NCI-H82 treated with DMSO at 0.1 percent for 48 hours (cell line): ENCODE data around the gene DCST1.

ENCODE experiments used
- DNase-seq: peaks from one replicate; lab custom pipeline; 2025; ENCODE audit not compliant: unreplicated experiment; lab: John Stamatoyannopoulos, UW

The DCST1 gene

DNA sequence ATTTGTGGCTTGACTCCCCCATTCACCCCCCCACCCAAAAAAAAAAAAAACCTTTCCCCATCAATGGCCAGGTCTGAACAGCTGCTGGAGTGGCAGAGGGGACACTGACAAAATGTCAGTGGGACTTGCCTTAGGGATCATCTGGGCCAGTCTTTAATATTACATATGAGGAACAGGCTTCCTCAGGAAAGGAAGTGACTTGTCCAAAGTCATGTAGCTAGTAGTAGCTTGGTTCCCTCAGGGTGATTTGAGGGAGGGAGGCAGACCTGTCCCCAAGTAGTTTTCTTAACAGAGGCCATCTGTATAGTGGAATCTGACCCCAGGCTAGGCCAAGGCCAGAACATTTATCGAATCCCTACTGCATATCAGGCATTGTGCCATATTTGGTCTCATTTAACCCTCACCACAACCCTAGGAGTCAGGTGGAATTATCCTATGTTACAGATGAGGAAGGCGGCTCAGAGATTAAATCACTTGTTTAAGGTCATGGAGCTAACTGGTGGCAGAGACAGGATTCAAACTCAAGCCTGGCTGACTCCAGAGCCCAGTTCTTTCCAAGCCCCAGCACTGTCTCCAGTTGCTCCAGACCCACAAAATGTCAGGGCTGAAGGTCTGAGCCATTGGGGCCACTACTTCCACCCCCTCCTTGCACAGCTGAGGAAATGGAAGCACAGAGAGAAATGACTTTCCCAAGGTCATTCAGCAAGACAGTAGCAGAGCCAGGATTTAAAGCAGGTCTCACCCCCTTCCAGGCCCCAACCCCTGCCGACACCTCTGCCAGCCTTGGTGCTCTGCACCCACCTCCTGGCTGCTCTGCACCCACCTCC lies 20.6 kb upstream of the DCST1 start:
- no peak for DNase-seq

DNA sequence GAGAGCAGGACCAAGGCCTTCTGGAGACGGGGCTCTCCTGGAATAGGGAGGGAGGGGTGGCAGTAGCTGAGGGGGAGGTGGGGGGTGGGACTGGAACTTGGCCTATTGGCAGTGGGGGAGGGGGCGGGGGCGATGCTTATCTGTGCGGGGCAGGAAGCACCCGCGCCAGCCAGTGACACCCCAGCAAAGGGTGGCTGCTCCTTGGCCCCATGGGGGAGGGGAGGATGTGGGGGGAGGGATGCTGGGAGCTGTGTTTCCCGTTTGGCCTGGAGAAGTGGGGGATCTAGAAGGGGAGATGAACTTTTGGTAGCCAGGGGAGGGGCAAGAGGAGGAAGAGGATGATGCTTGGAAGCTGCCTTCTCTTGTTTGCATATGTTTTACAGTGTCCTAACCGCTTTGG lies 20.0 kb upstream of the DCST1 start:
- no peak for DNase-seq

DNA sequence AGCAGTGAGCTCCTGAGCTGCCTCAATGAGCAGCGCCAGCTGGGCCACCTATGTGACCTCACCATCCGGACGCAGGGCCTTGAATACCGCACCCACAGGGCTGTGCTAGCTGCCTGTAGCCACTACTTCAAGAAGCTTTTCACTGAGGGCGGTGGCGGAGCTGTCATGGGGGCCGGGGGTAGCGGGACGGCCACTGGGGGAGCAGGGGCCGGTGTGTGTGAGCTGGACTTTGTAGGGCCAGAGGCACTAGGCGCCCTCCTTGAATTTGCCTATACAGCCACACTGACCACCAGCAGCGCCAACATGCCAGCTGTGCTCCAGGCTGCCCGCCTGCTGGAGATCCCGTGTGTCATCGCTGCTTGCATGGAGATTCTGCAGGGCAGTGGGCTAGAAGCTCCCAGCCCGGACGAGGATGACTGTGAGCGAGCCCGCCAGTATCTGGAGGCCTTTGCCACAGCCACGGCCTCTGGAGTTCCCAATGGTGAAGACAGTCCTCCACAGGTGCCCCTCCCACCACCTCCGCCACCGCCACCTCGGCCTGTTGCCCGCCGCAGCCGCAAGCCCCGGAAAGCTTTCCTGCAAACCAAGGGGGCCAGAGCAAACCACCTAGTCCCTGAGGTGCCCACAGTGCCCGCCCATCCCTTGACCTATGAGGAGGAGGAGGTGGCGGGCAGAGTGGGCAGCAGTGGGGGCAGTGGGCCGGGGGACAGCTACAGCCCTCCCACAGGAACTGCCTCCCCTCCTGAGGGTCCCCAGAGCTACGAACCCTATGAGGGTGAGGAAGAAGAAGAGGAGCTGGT lies 18.7 kb upstream of the DCST1 start:
- DNase-seq = no peak

DNA sequence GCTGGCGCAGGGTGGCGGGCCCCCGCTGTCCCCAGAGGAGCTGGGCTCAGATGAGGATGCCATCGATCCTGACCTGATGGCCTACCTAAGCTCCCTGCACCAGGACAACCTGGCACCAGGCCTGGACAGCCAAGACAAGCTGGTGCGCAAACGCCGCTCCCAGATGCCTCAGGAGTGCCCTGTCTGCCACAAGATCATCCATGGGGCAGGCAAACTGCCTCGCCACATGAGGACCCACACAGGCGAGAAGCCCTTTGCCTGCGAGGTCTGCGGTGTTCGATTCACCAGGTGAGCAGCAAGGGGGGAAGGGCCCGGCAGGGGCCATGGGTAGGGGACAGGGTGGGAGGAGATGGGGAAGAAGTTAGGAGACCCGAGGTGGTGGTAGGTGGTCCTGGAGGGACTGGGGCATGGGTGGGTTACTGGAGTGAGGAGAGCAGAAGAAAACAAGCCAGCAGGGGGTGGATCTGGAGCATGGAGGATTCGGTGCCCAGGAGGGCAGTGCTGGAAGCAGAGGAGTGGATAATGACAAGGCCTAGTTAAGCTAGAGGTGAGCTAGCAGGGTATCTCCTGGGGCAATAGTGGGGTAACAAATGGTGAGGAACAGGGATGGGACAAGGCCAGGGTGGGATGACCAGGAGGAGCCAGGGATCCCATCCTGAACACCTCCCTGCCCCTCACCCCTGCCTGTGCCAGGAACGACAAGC lies 17.9 kb upstream of the DCST1 start:
- no peak for DNase-seq

DNA sequence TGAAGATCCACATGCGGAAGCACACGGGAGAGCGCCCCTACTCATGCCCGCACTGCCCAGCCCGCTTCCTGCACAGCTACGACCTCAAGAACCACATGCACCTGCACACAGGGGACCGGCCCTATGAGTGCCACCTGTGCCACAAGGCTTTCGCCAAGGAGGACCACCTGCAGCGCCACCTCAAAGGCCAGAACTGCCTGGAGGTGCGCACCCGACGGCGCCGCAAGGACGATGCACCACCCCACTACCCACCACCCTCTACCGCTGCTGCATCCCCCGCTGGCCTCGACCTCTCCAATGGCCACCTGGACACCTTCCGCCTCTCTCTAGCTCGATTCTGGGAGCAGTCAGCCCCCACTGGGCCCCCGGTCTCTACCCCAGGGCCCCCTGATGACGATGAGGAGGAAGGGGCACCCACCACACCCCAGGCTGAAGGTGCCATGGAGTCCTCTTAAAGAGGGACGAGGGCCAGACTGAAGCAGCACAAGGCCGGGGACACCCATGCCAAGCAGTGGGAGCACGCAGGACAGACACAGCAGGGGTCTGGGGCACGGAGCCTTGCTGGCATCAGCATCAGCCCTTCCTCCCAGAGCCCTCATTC lies 17.3 kb upstream of the DCST1 start:
- no peak for DNase-seq

DNA sequence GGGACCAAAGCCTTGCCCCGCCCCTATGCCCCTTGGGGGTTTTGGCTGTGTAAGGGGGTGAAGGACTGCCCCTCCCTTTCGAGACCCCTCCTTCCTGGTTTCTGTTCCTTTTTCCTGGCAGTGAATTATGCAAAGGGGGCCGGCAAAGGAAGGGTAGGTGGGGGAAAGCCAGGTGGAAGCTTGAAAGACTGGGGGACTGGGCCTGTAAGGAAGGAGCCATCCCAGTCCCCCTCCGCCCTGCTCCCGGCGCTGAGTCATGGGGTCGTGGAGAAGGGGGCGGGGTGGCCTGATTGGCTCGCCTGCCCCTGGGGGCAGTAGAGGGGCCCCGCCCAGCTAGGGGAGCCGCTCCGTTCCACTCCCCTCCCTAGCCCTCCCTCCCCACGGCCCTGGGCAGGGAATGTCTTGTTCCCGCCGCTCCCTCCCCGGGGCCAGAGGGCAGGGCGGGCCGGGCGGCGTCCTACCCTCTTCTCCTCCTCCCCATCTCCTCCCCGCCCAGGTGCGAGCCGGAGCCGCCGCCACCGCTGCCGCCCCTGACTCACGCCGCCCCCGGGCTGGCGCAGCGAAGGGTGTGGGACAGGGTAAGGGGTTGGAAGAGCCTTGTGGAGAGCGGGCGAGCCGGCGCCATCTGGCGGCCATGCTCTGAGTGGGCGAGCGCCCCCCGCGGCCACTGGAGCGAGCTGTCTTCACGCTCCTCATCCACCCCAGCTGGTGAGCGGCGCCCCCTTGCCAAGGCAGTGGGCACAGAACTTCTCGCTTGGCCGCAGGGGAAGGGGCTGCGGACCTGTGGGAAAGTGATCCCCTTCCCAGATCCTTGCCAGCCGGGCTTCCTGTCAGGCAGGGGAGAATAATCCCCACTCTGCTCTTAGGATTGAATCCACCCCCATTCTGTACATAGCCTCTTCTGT lies 16.3 kb upstream of the DCST1 start:
- DNase-seq = peak; percentile 85

DNA sequence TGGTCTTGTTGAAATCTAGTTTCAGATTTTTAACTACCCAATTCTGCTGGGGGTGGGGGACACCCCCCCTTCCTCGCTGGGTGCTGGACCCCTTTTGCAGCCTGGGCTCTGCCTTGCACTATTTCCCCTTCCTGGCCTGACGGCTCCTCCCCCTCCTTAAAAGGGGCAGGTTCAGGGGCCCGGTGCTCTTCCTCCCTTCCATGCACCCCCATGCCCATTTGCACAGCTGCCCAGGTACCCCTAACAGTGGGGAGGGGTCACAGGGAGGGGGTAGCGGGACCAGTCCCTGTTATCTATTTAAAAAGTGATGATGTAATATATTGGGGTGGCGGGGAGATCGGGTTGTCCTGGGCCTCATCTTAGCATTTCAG lies 15.7 kb upstream of the DCST1 start:
- DNase-seq = no peak

DNA sequence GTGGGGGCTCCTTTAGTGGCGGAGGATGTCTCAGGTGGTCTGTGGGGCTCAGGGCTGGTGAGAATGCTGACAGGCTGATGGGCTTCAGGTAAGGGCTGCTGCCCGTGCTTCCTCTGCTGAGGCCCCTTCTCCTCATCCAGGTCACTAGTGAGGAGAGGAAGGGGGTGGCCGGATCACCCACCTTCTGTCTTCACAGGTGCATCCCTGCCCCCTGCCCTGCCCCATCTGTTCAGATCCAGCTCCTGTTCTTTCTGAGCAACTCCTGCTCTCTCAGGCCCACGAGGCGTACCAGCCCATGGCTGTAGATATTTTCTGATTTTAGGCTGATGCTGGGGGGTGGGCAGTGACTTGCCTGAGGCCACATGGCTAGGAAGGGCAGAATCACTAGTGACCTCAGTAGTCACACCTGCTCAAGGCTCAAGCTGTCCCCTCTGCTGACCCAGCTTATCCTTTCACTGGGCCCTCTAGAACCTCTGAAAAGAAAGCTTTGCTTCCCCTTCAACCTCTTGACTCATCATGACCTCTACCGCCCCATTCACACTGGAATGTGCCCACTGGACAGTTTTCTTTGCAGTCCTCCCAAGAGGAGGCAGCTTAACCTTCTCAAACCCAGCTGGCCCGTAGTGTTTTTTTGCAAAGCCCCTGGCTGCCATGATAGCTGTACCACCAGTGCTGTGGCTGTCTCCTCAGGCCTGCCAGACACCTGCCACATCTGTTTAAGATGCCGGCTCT lies 14.8 kb upstream of the DCST1 start:
- no peak for DNase-seq

DNA sequence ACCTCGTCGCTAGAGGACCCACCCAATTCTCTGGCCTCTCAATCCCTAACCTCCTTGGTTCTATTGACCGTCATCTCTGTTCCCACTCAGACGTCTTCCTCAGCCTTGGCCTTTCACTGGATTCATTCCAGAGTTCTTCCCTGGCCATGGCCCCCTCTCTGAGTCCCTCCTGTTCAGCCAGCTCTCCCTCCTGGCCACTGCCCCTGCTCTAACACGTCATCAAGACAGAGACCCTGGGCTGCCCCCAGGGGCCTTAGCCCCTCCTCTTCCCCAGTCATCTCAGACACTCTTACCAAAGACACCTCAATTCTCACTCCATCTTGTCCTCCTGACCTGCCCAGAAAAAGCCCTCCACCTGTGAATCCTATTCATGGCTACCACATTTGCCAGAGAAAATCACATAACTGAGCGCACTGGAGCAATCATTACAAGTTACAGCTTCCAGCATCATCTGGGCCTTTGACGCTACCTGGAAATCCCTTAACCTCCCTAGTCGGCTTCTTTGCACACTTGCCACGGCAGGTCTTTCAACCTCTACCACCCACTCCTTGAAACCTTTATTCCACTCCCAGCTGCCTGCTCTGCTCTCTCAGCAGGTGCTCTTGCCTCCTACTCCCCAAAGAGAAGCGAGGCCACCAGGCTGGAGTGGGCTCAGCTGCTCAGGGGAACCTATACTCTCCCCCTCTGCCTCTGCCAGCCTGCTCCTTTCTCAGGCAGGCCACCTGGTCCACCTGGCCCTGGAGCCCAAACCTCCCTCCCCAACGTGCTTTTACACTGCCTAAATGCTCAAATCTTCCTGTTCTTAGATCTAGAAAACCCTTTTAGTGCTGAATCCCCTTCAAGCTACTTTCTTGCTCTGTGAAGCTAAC lies 14.0 kb upstream of the DCST1 start:
- no peak for DNase-seq

DNA sequence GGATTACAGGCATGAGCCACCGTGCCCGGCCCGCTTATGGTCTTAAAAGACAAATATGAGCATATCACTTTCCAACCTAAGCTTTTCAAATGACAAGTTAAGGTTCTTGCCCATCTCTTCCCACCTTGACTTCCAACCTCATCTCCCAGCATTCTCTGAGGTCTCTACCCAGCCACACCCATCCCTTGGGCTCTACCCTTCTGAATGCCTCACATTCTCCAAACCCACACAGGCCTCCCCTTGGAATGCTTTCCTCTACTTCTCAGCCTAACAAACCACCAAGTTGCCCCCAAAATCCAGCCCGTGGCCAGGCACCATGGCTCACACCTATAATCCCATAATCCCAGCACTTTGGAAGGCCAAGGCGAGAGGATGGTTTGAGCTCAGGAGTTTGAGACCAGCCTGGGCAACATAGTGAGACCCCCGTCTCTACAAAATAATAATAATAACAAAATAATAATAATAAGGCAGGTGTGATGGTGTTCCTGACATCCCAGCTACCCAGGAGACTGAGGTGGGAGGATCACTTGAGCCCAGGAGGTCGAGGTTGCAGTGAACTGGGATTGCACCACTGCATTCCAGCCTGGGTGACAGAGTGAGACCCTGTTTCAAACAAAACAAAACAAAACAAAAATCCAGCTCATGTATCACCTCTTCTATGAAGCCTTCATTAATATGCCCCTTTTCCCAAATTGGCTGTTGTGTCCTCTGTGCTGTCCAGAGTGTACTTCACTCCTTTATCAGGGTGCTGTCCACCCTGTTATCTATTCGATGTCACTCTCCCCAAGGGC lies 11.3 kb upstream of the DCST1 start:
- no peak for DNase-seq

DNA sequence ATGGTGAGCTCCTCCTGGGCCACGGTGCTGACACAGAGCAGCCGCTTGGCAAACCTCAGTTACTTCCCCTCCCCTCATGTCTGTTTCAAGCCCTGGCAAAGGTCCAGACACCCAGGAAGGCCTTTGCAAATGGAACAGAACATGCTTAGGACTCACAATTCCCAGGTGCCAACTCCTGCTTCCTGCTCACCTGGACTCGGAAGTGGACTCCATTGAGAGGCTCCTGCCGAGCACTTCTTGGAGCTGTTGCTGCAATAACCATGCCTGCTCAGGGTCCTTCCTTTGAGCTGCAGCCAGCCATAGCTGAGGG lies 10.7 kb upstream of the DCST1 start:
- DNase-seq = no peak

DNA sequence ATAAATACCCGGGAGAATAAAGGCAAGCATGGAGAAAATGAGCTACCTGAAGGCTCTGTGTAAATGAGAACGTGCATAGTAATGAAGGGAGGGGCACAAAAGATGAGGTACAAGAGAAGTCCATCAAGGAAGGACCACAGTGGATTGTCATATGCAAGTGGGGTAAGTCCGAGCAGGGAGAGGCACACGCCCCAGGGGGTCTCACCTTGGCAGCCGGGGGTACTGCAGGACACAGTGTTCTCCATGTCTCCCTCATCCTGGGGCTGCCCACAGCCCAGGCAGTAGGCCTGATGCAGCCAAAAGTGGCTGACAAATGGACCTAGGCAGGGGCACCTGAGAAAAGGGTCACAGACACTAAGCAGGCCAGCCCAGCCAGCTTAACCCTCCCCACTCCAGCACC lies 10.0 kb upstream of the DCST1 start:
- DNase-seq = no peak

DNA sequence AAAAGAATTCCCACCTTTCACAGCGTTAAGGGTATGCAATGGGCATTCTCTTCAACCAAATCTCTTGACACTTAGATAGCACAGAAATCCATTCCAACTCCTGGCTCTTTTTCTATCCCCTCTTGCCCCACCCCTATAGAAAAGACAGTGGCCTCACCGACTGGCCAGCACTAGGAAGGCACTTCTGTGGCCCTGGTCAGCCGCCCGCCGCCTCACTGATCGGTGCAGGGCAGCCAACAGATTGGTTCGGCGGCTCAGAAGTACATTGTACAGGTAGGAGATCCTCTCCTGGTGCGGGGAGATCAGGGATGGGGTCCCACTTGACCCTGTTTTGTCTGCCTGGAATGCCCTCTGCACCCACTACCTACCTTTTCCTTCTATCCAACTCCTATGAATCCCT lies 9.3 kb upstream of the DCST1 start:
- DNase-seq = no peak

DNA sequence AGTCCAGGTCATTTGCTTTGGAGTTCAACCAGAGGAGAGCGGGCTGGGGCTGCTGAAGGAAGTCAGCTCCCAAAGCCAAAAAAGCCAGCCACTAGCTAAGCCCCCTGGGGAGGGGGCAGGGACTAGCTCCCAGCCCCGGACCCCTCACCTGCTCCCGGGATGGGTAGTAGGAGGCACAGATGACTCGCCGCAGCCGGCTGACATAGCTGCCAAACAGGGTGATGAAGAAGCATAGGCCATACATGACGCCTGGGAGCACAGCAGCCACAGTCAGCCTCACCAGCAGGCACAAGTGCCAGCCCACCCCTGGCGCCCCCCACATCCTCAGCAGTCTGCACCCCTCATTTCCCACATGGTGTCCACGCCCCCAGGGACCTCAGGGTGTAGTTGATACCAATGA lies 7.5 kb upstream of the DCST1 start:
- DNase-seq = no peak

DNA sequence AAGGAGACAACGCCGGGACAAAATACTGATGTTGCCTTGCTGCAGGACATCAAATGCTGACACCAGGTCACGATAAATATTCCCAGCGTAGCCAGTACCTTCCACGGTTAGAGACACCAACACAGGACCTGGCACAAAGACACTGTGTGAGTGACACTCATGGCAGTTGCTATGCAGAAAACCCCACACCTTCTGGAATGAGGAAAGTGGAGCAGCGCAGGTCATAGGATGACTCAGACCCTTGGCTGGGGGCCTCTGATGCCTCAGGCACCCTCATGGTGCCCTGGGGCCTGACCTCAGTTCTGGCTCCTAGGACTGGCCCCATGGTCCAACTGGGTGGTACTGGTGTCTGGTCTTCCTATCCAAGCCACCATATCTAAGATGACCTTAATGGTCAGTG lies 7.0 kb upstream of the DCST1 start:
- no peak for DNase-seq

DNA sequence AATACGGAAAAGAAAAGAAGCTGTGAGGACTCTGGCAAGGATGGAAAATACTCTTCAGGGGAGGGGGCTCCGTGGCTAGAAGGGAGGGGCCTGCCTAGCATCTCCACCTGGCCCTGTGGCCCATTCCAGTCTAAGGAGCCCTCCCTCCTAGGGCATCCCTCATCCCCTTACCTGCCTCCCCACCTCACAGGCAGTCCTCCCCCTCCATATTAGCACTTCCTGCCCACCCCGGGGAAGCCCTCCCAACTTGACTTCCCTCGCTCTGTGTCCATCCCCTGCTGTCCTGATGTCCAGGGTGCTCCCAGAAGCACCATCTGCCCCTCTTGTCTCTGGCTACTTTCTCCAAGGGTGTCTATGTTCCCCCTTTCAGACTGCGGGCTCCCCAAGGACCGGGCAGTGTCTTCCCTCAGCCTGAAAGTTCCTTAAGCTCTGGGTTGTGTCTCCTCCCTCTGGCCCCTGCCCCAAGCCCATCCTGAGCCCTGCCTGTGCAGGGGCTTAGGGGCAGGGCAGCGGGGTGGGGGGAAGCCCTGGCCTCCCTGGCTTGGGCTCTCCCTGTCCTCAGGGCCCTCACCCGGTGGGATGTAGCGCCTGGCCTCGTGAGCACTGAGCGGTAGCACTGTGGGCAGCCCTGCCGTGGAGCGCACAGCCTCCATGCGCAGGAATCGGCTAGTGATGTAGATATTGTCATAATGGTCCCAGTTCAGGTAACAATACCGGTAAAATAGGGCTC lies 3.9 kb upstream of the DCST1 start:
- DNase-seq = no peak

DNA sequence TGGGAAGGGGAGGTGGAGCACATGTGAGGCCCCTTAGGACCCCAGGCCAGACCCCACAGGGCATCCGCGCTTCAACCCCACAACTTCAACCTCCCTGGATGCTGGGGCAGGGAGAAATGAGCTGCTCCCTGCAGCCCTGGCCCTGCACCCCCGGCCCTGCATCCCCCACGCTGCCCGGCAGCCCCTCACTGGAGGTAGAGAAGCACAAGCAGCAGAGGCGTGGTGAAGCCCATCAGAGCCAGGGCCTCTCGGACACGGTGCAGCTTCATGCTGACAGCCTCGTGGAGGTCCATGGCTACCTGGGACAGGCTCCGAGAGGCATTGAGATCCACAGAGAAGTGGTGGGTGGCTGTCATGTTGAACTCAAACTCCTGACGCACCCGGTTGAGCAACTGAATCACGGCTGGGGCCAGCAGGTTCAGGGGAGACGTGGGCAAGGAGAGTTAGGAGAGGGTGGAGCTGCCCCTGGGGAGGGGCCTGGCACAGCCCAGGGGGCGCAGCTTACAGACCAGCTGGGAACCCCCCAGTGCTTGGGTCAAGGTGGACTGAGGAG lies 3.3 kb upstream of the DCST1 start:
- no peak for DNase-seq
